Activated CD4-positive, alpha-beta T cell treated with anti-CD3 and anti-CD28 coated beads, Interleukin-2, amount 10 ng/mL, durations not matched to agents 7 days and 5 days (primary cell): Measurements from ENCODE around the gene ATP1A2. TPM values are rescaled to one million over a fixed set of nuclear protein-coding genes. Genes with fewer than 3 reads are reported as not detected.

Experiments
- CTCF ChIA-PET: fragments of 350-600 bp; sonication (Branson Sonifier 250); formaldehyde crosslinking; loops from one replicate; lab custom pipeline; 2021; ENCODE audit warnings: antibody characterized with exemption; lab: Charles Lee
- POLR2A ChIA-PET: fragments of 350-600 bp; sonication (Branson Sonifier 250); formaldehyde crosslinking; loops from one replicate; lab custom pipeline; 2021; ENCODE audit warnings: antibody characterized with exemption; lab: Charles Lee
- DNase-seq: peaks from one replicate; pipeline ENCODE4 v3.0.0-alpha.2; 2020
- H3K27ac Mint-ChIP-seq: one replicate; pipeline ENCODE4 v1.8.0; 2021; ENCODE audit warnings: mild to moderate bottlenecking, moderate library complexity, mixed read lengths
- H3K27me3 Mint-ChIP-seq: one replicate; pipeline ENCODE4 v1.8.0; 2021; ENCODE audit warnings: mixed read lengths
- H3K36me3 Mint-ChIP-seq: one replicate; pipeline ENCODE4 v1.8.0; 2021; ENCODE audit warnings: low read depth, mixed read lengths
- H3K4me1 Mint-ChIP-seq: one replicate; pipeline ENCODE4 v1.8.0; 2021; ENCODE audit warnings: mixed read lengths
- H3K4me3 Mint-ChIP-seq: one replicate; pipeline ENCODE4 v1.8.0; 2021; ENCODE audit warnings: mild to moderate bottlenecking, moderate library complexity, mixed read lengths
- H3K9me3 Mint-ChIP-seq: one replicate; pipeline ENCODE4 v1.8.0; 2021; ENCODE audit warnings: mixed read lengths
- total RNA-seq, 2 experiments: library from RNA; stranded (reverse); gene quantifications; one replicate each; pipeline ENCODE4 v1.2.3, GENCODE V29; 2021

The ATP1A2 gene
- total RNA-seq, 2 experiments from 2014 or later = not detected

DNA sequence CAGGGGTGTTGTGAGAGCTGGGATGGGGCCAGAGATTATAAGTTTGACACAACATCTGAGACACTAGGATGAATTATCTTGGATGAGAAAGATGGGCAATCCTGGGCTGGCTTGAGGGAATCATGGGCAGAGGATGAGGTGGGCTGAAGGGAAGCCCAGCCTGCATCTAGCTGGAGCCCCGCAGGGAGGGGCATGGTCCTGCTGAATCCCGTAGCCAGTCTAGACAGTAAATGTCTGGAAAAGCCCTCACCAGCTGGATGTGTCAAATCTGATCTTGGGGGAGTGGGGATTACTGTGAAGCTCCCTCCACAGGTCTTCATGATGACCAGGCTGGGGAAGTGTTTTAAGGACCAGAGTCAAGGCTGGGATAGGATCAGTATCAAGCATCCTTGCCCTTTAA is 71.2 kb downstream of the ATP1A2 start:
- H3K27ac Mint-ChIP-seq = no peak overlapping the region
- POLR2A ChIA-PET = no interaction called here
- H3K9me3 Mint-ChIP-seq = no peaks in the 10 kb centered on the region
- H3K27me3 Mint-ChIP-seq = peaks cover 7% of the 10 kb centered on the region
- DNase-seq = no peak
- no peak overlapping the region for H3K4me3 Mint-ChIP-seq
- H3K36me3 Mint-ChIP-seq = no peaks in the 10 kb centered on the region
- CTCF ChIA-PET = interaction anchor here (1.2 kb wide), 1 partner anchor 13 kb away, joined by 3 read pairs; no protein-coding TSS in a partner anchor
- H3K4me1 Mint-ChIP-seq = no peaks in the 10 kb centered on the region

DNA sequence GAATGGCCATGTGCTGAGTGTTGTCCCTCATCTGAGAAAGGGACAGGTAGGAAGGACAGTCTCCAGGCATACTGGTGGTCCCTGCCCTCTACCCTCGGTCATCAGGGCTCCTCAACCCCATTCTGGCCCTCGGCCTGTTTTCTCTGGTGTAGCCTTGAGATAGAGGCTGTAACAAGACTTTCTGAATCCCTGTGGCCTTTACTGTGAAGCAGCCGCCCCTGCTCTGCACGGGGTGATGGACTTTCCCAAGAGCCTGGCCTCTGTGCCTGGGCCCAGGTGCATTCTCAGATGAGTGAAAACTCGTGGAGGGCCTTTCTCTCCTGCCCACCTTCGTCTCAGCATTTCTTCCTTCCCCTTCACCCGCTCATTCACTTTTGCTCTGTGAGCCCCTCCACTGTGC is 71.8 kb downstream of the ATP1A2 start:
- H3K27ac Mint-ChIP-seq = no peak overlapping the region
- ChIA-PET CTCF (no interaction called here), POLR2A (interaction anchor here (0.6 kb wide), 1 partner anchor 11 kb away, joined by 3 read pairs; no protein-coding TSS in a partner anchor)
- H3K4me1 Mint-ChIP-seq = no peaks in the 10 kb centered on the region
- DNase-seq = no peak
- no peaks in the 10 kb centered on the region for H3K9me3 Mint-ChIP-seq
- peaks cover 7% of the 10 kb centered on the region for H3K27me3 Mint-ChIP-seq
- no peaks in the 10 kb centered on the region for H3K36me3 Mint-ChIP-seq
- no peak overlapping the region for H3K4me3 Mint-ChIP-seq

DNA sequence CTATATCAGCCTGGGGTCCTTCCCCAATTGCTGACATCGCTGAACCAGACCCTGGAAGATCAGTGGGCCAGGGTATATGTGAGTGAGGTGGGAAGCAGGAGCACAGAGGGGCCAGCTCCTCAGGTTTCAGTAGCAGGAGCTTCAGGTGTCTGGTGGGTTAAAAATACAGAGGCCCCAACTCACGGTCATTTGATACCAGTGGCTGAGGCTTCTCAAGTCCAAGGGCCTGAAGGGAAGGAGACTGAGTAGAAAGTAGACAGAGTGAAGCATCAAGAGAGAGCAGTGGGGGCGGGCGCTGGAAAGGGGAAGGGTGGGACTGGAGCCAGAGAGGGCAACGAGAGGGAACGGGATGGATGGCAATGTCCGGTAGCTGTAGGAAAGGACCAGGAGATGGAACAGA is 72.8 kb downstream of the ATP1A2 start:
- peaks cover 5% of the 10 kb centered on the region for H3K27me3 Mint-ChIP-seq
- DNase-seq = no peak
- no peaks in the 10 kb centered on the region for H3K36me3 Mint-ChIP-seq
- no peak overlapping the region for H3K27ac Mint-ChIP-seq
- ChIA-PET CTCF (interaction anchor here (1.6 kb wide), 1 partner anchor 104 kb away, joined by 4 read pairs; no protein-coding TSS in a partner anchor), POLR2A (no interaction called here)
- no peak overlapping the region for H3K4me3 Mint-ChIP-seq
- H3K9me3 Mint-ChIP-seq = no peaks in the 10 kb centered on the region
- no peaks in the 10 kb centered on the region for H3K4me1 Mint-ChIP-seq

DNA sequence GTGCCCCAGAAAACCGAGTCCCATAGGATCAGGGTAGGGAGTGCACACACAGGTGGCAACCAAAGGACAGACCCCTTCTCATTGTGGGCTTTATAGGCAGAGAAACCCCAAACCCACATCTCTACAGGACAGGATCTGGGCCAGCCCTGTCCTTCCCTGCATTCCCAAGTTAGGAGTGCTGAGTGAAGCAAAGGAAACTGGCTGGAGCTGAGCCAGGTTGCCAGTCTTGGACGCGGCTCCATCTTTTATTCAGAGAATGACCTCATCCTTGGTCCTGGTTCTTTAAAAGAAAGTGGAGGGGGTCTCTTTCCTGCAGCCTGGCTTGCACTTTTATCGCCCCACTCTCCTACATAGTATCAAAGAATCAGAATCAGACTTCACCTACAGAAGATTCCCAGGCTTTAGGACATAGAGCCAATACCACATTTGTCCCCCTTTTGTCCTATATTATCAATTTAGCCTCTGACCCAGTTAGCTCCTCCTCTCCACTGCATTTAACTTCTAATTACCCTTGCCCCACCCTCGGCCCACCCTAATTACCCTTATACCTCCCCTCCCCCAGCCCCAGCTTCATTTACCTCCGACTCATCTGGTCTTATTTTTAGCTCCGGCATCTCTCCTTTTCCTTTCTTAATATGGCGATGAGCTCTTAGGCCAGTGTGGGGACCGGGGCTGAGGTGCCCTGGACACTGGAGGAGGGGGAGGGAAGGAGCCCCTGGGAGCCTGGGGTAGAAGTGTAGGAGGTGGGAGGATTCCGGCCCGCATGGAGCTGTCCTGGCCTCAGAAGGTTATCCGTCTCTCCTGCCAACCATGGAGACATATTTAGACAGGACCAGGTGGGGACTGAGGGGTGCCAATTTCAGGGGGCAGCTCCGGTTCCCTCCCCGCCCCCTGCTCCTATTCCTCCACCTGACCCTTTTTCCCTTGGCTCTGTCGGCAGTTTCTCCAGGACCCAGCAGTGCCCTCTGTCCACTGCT is 74.4 kb downstream of the ATP1A2 start, which contains the start of gene CASQ1:
Gene CASQ1 (plus strand): TSS at position 927 of the 977 bp plus-strand sequence. CDS start 177 bp downstream, outside the sequence.
- ChIA-PET CTCF (interaction anchor here (0.5 to 1.8 kb wide), 5 partner anchors 17 to 182 kb away, joined by 3 to 5 read pairs (median 3); no protein-coding TSS in a partner anchor), POLR2A (no interaction called here)
- Mint-ChIP-seq H3K27me3 (peaks cover 4% of the 10 kb centered on the region), H3K4me3 (no peak within 1 kb of the TSS), H3K27ac (no peak within 1 kb of the TSS), H3K36me3 (no peaks in the 10 kb centered on the region), H3K9me3 (no peaks in the 10 kb centered on the region), H3K4me1 (no peaks in the 10 kb centered on the region)
- no peak for DNase-seq

DNA sequence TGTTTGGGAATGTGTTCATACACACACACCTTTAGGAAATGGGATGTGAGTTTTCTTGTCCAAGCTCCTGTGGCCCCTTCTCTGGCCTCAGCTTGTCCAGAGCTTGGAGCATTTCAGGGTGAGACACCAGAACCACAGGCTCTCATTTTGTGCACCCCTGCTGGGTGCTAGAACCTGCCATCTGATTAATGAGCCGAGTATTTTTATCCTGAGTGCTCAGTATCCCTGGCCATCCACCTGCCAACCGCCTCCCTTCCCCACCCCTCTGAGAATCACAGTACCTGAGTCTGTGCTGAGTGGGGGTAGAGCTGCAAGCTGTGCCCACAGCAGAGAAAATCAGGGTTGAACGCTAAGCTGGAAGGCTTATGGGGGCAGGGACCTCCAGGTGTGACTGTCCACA is 76.2 kb downstream of the ATP1A2 start:
- Mint-ChIP-seq H3K36me3 (no peaks in the 10 kb centered on the region), H3K4me1 (no peaks in the 10 kb centered on the region), H3K27ac (no peak overlapping the region), H3K9me3 (no peaks in the 10 kb centered on the region), H3K27me3 (peaks cover 4% of the 10 kb centered on the region), H3K4me3 (no peak overlapping the region)
- ChIA-PET CTCF (interaction anchor here (1.1 to 3.0 kb wide), 6 partner anchors 12 to 185 kb away, joined by 3 to 21 read pairs (median 7); no protein-coding TSS in a partner anchor), POLR2A (no interaction called here)
- no peak for DNase-seq

DNA sequence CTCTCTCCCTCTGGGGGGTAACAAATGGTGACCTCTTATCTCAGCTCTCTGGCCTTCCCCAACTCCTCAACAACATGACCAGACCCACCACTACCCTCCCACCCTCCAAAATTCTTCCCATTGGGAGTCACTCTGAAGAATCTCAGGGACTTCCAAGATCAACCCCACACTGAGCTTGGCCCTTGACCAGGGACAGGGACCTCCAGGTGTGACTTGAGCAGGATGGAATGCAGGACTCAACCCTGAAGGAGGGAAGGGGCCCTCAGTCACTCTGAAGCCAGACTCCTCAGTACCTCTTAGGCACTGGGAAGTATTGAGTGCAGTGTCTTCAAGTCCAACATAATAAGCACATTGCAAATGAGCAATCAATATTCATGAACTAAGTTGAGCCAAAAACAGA is 76.7 kb downstream of the ATP1A2 start:
- no peaks in the 10 kb centered on the region for H3K4me1 Mint-ChIP-seq
- POLR2A ChIA-PET = no interaction called here
- no peaks in the 10 kb centered on the region for H3K9me3 Mint-ChIP-seq
- H3K4me3 Mint-ChIP-seq = no peak overlapping the region
- no peak overlapping the region for H3K27ac Mint-ChIP-seq
- DNase-seq = no peak
- peaks cover 4% of the 10 kb centered on the region for H3K27me3 Mint-ChIP-seq
- H3K36me3 Mint-ChIP-seq = no peaks in the 10 kb centered on the region
- CTCF ChIA-PET = interaction anchor here (1.1 to 3.0 kb wide), 8 partner anchors 11 to 184 kb away, joined by 3 to 21 read pairs (median 6); no protein-coding TSS in a partner anchor

Other genes with a start within 250 kb of the ATP1A2 start
- gene CFAP45, start 215.6 kb upstream of the ATP1A2 start, total RNA-seq = under 1 TPM; 0.25 to 0.37 TPM
- gene TAGLN2, start 190.3 kb upstream of the ATP1A2 start, total RNA-seq = 100 to 1,000 TPM; 429 to 461 TPM
- not detected for gene IGSF9, start 170.1 kb upstream of the ATP1A2 start, total RNA-seq
- gene SLAMF9, start 161.5 kb upstream of the ATP1A2 start, total RNA-seq = not detected
- 1 to 10 TPM; 5.9 to 6.4 TPM for gene PIGM, start 83.8 kb upstream of the ATP1A2 start, total RNA-seq
- gene KCNJ10, start 45.6 kb upstream of the ATP1A2 start, total RNA-seq = not detected
- gene KCNJ9, start 34.2 kb upstream of the ATP1A2 start, total RNA-seq = not detected
- gene IGSF8, start 17.1 kb upstream of the ATP1A2 start, total RNA-seq = 10 to 100 TPM; 36.4 to 40.9 TPM
- gene ATP1A4, start 35.8 kb downstream of the ATP1A2 start, total RNA-seq = not detected
- not detected for gene CASQ1, start 74.8 kb downstream of the ATP1A2 start, total RNA-seq
- 10 to 100 TPM; 29.3 to 32.5 TPM for gene PEA15, start 89.6 kb downstream of the ATP1A2 start, total RNA-seq
- 100 to 1,000 TPM; 112 to 117 TPM for gene DCAF8, start 146.8 kb downstream of the ATP1A2 start, total RNA-seq
- 10 to 100 TPM; 48.8 to 49.8 TPM for gene PEX19, start 169.4 kb downstream of the ATP1A2 start, total RNA-seq
- 100 to 1,000 TPM; 122 TPM for gene COPA, start 227.5 kb downstream of the ATP1A2 start, total RNA-seq
- gene NCSTN, start 227.6 kb downstream of the ATP1A2 start, total RNA-seq = 10 to 100 TPM; 72.3 to 75.5 TPM